ENCODE measurements around the gene RAB13.

Gene RAB13

GRCh38 chr1:153976819-153977249, 9.3 kb downstream of the RAB13 start:
- Histone ChIP-seq H3K4me1 (ENCODE audit: control insufficient read depth, insufficient read depth, low read length) (peaks cover 15% of the 10 kb centered on the region), H3K27me3 (ENCODE audit: control insufficient read depth, insufficient read depth, low read length) (no peaks in the 10 kb centered on the region), H3K9ac (ENCODE audit: low read depth, low read length) (peak overlapping the region; percentile 92), H3K4me2 (ENCODE audit: low read length) (peak overlapping the region; percentile 91), H3K9me3 (replicated peaks; ENCODE audit: low read length) (no peaks in the 10 kb centered on the region), H3K36me3 (ENCODE audit: insufficient read depth, low read length) (peaks cover 39% of the 10 kb centered on the region), H3K4me3 (ENCODE audit: low read length) (peak overlapping the region; percentile 87)

GRCh38 chr1:153973525-153973924, 12.6 kb downstream of the RAB13 start:
- Histone ChIP-seq H3K27me3 (ENCODE audit: control insufficient read depth, insufficient read depth, low read length) (no peaks in the 10 kb centered on the region), H3K36me3 (ENCODE audit: insufficient read depth, low read length) (peaks cover 26% of the 10 kb centered on the region), H3K9ac (ENCODE audit: low read depth, low read length) (no peak overlapping the region), H3K4me2 (ENCODE audit: low read length) (no peak overlapping the region), H3K4me3 (ENCODE audit: low read length) (no peak overlapping the region), H3K4me1 (ENCODE audit: control insufficient read depth, insufficient read depth, low read length) (peaks cover 15% of the 10 kb centered on the region), H3K9me3 (replicated peaks; ENCODE audit: low read length) (no peaks in the 10 kb centered on the region)

GRCh38 chr1:153973071-153973470, 13.1 kb downstream of the RAB13 start:
- no peak overlapping the region for H3K4me3 ChIP-seq (ENCODE audit: low read length)
- H3K9me3 ChIP-seq (replicated peaks; ENCODE audit: low read length) = no peaks in the 10 kb centered on the region
- H3K4me2 ChIP-seq (ENCODE audit: low read length) = no peak overlapping the region
- no peak overlapping the region for H3K9ac ChIP-seq (ENCODE audit: low read depth, low read length)
- H3K27me3 ChIP-seq (ENCODE audit: control insufficient read depth, insufficient read depth, low read length) = no peaks in the 10 kb centered on the region
- peaks cover 17% of the 10 kb centered on the region for H3K4me1 ChIP-seq (ENCODE audit: control insufficient read depth, insufficient read depth, low read length)
- H3K36me3 ChIP-seq (ENCODE audit: insufficient read depth, low read length) = peaks cover 26% of the 10 kb centered on the region

- Histone ChIP-seq H3K9me3 (replicated peaks; ENCODE audit: low read length) (no peaks in the 10 kb centered on the region), H3K9ac (ENCODE audit: low read depth, low read length) (no peak overlapping the region), H3K4me2 (ENCODE audit: low read length) (no peak overlapping the region), H3K27me3 (ENCODE audit: control insufficient read depth, insufficient read depth, low read length) (no peaks in the 10 kb centered on the region), H3K36me3 (ENCODE audit: insufficient read depth, low read length) (peaks cover 21% of the 10 kb centered on the region), H3K4me3 (ENCODE audit: low read length) (no peak overlapping the region), H3K4me1 (ENCODE audit: control insufficient read depth, insufficient read depth, low read length) (peaks cover 16% of the 10 kb centered on the region)
Measured at GRCh38 chr1:153970346-153970745, 15.8 kb downstream of the RAB13 start.

GRCh38 chr1:153968972-153969371, 17.2 kb downstream of the RAB13 start:
- no peak overlapping the region for H3K9ac ChIP-seq (ENCODE audit: low read depth, low read length)
- peaks cover 10% of the 10 kb centered on the region for H3K36me3 ChIP-seq (ENCODE audit: insufficient read depth, low read length)
- H3K9me3 ChIP-seq (replicated peaks; ENCODE audit: low read length) = no peaks in the 10 kb centered on the region
- H3K4me3 ChIP-seq (ENCODE audit: low read length) = no peak overlapping the region
- peaks cover 21% of the 10 kb centered on the region for H3K4me1 ChIP-seq (ENCODE audit: control insufficient read depth, insufficient read depth, low read length)
- H3K27me3 ChIP-seq (ENCODE audit: control insufficient read depth, insufficient read depth, low read length) = no peaks in the 10 kb centered on the region
- H3K4me2 ChIP-seq (ENCODE audit: low read length) = peak overlapping the region; percentile 86

GRCh38 chr1:153968408-153968807, 17.7 kb downstream of the RAB13 start:
- Histone ChIP-seq H3K27me3 (ENCODE audit: control insufficient read depth, insufficient read depth, low read length) (no peaks in the 10 kb centered on the region), H3K4me2 (ENCODE audit: low read length) (peak overlapping the region; percentile 86), H3K9ac (ENCODE audit: low read depth, low read length) (peak overlapping the region; percentile 66), H3K9me3 (replicated peaks; ENCODE audit: low read length) (no peaks in the 10 kb centered on the region), H3K4me3 (ENCODE audit: low read length) (peak overlapping the region; percentile 79), H3K36me3 (ENCODE audit: insufficient read depth, low read length) (peaks cover 4% of the 10 kb centered on the region), H3K4me1 (ENCODE audit: control insufficient read depth, insufficient read depth, low read length) (peaks cover 24% of the 10 kb centered on the region)

GRCh38 chr1:153968000-153968363, 18.2 kb downstream of the RAB13 start:
- Histone ChIP-seq H3K4me3 (ENCODE audit: low read length) (peak overlapping the region; percentile 79), H3K36me3 (ENCODE audit: insufficient read depth, low read length) (peaks cover 3% of the 10 kb centered on the region), H3K9me3 (replicated peaks; ENCODE audit: low read length) (no peaks in the 10 kb centered on the region), H3K4me1 (ENCODE audit: control insufficient read depth, insufficient read depth, low read length) (peaks cover 25% of the 10 kb centered on the region), H3K27me3 (ENCODE audit: control insufficient read depth, insufficient read depth, low read length) (no peaks in the 10 kb centered on the region), H3K9ac (ENCODE audit: low read depth, low read length) (peak overlapping the region; percentile 66), H3K4me2 (ENCODE audit: low read length) (peak overlapping the region; percentile 86)

GRCh38 chr1:153967107-153967999, 18.8 kb downstream of the RAB13 start, which contains the start of gene CREB3L4:
Gene CREB3L4 (plus strand): TSS chr1:153967902. CDS start chr1:153968526, 624 bp downstream.
- Histone ChIP-seq H3K4me1 (ENCODE audit: control insufficient read depth, insufficient read depth, low read length) (peaks cover 32% of the 10 kb centered on the region), H3K9me3 (replicated peaks; ENCODE audit: low read length) (no peaks in the 10 kb centered on the region), H3K4me3 (ENCODE audit: low read length) (peak within 1 kb of the TSS; percentile 79), H3K36me3 (ENCODE audit: insufficient read depth, low read length) (no peaks in the 10 kb centered on the region), H3K27me3 (ENCODE audit: control insufficient read depth, insufficient read depth, low read length) (no peaks in the 10 kb centered on the region), H3K4me2 (ENCODE audit: low read length) (peak within 1 kb of the TSS; percentile 86), H3K9ac (ENCODE audit: low read depth, low read length) (peak within 1 kb of the TSS; percentile 66)

GRCh38 chr1:153963850-153964331, 22.2 kb downstream of the RAB13 start:
- Histone ChIP-seq H3K4me2 (ENCODE audit: low read length) (peak overlapping the region; percentile 93), H3K9ac (ENCODE audit: low read depth, low read length) (peak overlapping the region; percentile 92), H3K4me3 (ENCODE audit: low read length) (peak overlapping the region; percentile 89), H3K36me3 (ENCODE audit: insufficient read depth, low read length) (peaks cover 11% of the 10 kb centered on the region), H3K27me3 (ENCODE audit: control insufficient read depth, insufficient read depth, low read length) (no peaks in the 10 kb centered on the region), H3K9me3 (replicated peaks; ENCODE audit: low read length) (no peaks in the 10 kb centered on the region), H3K4me1 (ENCODE audit: control insufficient read depth, insufficient read depth, low read length) (peaks cover 45% of the 10 kb centered on the region)

GRCh38 chr1:153963030-153963849, 22.9 kb downstream of the RAB13 start, which contains the start of gene SLC39A1:
Gene SLC39A1 (minus strand): TSS chr1:153963537. CDS start chr1:153962715, 822 bp downstream.
- Histone ChIP-seq H3K9me3 (replicated peaks; ENCODE audit: low read length) (no peaks in the 10 kb centered on the region), H3K4me1 (ENCODE audit: control insufficient read depth, insufficient read depth, low read length) (peaks cover 44% of the 10 kb centered on the region), H3K36me3 (ENCODE audit: insufficient read depth, low read length) (peaks cover 11% of the 10 kb centered on the region), H3K4me3 (ENCODE audit: low read length) (peak within 1 kb of the TSS; percentile 89), H3K4me2 (ENCODE audit: low read length) (peak within 1 kb of the TSS; percentile 93), H3K27me3 (ENCODE audit: control insufficient read depth, insufficient read depth, low read length) (no peaks in the 10 kb centered on the region), H3K9ac (ENCODE audit: low read depth, low read length) (peak within 1 kb of the TSS; percentile 92)
